Memory B cell (primary cell): ENCODE results near the gene TEPSIN.

Source experiments
- ATAC-seq: fragments of 150-1000 bp; cut with Tn5 transposase; 2 replicates; pipeline ENCODE4 v1.10.0; 2021; ENCODE audit warnings: low read depth, mild to moderate bottlenecking, moderate library complexity
- DNase-seq, 2 donors: peaks; one replicate each; pipeline ENCODE4 v3.0.0; 2022; ENCODE audit warnings: low spot score in 2 of 2
- H3K27ac Mint-ChIP-seq: one replicate; pipeline ENCODE4 v1.8.0; 2022; ENCODE audit warnings: mild to moderate bottlenecking, moderate library complexity, mixed read lengths
- H3K27me3 Mint-ChIP-seq: one replicate; pipeline ENCODE4 v1.8.0; 2022; ENCODE audit warnings: mixed read lengths
- H3K36me3 Mint-ChIP-seq: one replicate; pipeline ENCODE4 v1.8.0; 2022; ENCODE audit warnings: mild to moderate bottlenecking, mixed read lengths
- H3K4me1 Mint-ChIP-seq: one replicate; pipeline ENCODE4 v1.8.0; 2022; ENCODE audit warnings: mixed read lengths
- H3K4me3 Mint-ChIP-seq: one replicate; pipeline ENCODE4 v1.8.0; 2022; ENCODE audit warnings: mild to moderate bottlenecking, moderate library complexity, mixed read lengths
- H3K9me3 Mint-ChIP-seq: one replicate; pipeline ENCODE4 v1.8.0; 2022; ENCODE audit warnings: mixed read lengths

Gene TEPSIN

DNA sequence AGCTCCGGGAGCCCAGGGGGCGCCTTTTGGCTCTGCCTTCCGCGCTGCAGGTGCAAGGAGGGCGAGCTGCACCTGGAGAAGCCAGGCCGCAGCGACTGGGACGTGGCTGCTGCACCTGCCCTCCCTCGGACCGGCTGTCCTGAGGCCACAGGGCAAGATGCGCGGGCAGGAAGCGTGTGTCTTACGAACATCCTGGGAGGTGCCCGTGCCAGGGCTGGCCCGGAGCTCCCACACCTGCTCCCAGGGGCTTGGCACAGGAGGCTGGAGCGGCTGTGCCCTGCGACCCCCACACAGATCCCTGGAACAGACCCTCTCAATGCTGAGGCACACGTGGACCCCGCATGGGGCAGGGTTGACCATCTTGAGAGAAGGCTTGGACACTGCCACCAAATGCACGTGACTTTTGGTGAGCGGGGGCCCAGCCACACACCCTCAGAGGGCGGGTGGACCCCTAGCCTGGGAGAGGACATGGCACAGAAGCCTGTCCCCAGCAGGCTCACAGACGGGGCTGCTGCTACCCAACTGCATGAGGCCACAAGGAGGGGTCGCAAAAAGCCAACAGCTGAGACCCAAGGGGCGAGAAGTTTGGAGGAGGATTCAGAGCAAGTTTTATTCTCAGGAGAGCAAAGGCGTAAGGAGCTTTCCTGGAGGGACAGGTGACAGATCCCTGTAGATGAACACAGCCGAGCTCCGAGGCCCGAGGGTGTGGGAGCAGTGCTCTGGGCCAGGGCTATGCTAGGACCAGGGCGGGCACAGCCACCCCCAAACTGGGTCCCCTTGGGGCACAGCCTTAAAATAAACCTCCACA is 11.6 kb upstream of the TEPSIN start:
- H3K27ac Mint-ChIP-seq, result no peak overlapping the region
- peaks cover 10% of the 10 kb centered on the region for H3K36me3 Mint-ChIP-seq
- no peak overlapping the region for H3K4me3 Mint-ChIP-seq
- no peak for DNase-seq
- no peaks in the 10 kb centered on the region for H3K9me3 Mint-ChIP-seq
- no peaks in the 10 kb centered on the region for H3K27me3 Mint-ChIP-seq
- no peak for ATAC-seq
- H3K4me1 Mint-ChIP-seq, result peaks cover 12% of the 10 kb centered on the region

DNA sequence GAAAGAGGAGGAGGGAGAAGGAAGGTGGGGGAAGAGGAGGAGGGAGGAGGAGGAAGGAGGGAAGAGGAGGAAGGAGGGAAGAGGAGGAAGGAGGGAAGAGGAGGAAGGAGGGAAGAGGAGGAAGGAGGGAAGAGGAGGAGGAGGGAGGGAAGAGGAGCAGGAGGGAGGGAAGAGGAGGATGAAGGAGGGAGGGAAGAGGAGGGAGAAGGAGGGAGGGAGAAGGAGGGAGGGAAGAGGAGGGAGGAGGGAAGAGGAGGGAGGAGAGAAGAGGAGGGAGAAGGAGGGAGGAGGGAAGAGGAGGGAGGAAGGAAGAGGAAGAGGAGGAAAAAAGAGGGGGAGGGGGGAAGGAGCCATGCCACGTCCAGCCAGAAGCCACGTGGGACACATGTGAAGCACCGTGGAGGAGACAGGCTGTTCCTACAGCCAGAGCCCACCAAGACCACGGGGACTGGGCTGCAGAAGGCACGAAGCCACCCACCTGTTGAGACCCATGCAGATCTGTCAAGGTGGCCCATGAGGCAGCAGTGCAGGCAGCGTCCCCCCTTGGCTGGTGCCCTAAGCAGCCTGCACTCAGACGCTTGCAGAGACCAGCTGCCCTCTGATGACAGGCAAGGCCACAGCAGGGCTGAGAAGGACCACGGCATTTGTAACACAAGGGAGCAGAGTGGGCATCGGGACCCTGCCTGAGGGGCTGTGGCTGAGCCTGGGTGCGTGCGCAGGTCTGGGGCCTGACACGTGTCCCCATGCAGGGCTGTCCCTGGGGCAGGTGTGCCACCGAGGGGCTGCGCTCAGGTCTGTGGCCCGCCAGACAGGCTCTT is 10.6 kb upstream of the TEPSIN start:
- ATAC-seq (no peak), DNase-seq (no peak)
- peaks cover 19% of the 10 kb centered on the region for H3K4me1 Mint-ChIP-seq
- no peaks in the 10 kb centered on the region for H3K9me3 Mint-ChIP-seq
- H3K27ac Mint-ChIP-seq, result no peak overlapping the region
- H3K27me3 Mint-ChIP-seq, result no peaks in the 10 kb centered on the region
- no peak overlapping the region for H3K4me3 Mint-ChIP-seq
- peaks cover 10% of the 10 kb centered on the region for H3K36me3 Mint-ChIP-seq

DNA sequence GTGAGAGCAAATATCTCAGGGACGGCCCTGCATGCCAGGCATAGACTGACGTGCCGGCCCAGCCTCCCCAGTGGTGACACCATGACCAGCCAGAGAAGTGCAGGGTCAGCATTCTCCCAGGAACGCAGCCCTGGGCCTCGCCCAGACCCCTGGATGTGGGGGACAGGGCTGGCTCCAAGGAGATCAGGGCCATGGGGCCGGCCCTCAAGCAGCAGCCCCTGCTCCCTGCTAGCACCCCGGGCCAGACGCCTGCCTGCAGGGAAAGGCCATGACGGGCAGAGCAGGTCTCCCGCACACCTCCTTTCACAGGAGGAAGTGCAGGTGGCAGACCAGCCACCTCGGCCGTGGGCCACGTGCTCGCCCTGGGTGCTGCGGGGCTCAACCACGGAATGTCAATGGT is 9.8 kb upstream of the TEPSIN start:
- H3K4me1 Mint-ChIP-seq, result peaks cover 15% of the 10 kb centered on the region
- ATAC-seq (no peak), DNase-seq (no peak)
- no peak overlapping the region for H3K4me3 Mint-ChIP-seq
- H3K27ac Mint-ChIP-seq, result peak overlapping the region; percentile 38
- peaks cover 8% of the 10 kb centered on the region for H3K36me3 Mint-ChIP-seq
- H3K27me3 Mint-ChIP-seq, result no peaks in the 10 kb centered on the region
- H3K9me3 Mint-ChIP-seq, result no peaks in the 10 kb centered on the region

DNA sequence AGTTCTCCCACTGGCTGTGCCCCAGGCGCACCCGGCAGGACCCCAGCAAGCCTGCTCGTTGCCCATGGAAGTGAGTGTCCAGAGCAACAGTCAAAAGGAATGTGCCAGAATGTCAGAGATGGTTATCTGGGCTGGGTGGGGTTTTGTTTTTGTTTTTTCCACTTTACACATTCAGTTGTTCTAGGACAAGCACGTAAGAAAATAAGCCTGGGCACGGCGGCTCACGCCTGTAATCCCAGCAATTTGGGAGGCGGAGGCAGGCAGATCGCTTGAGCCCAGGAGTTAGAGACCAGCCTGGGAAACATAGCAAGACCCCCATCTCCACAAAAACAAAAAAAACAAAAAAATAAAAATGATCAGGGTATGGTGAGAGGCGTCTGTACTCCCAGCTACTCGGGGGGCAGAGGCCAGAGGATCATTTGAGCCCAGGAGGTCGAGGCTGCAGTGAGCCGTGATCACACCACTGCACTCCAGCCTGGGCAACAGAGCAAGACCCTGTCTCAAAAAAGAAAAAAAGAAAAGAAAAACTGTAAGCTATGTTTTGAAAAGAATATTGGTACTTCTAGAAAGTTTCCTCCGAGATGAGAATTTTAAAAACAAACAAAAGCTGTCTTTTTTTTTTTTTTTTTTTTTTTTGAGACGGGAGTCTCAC is 8.6 kb upstream of the TEPSIN start:
- Mint-ChIP-seq H3K4me1 (peaks cover 9% of the 10 kb centered on the region), H3K36me3 (peaks cover 1% of the 10 kb centered on the region), H3K27me3 (no peaks in the 10 kb centered on the region), H3K9me3 (no peaks in the 10 kb centered on the region), H3K27ac (no peak overlapping the region), H3K4me3 (no peak overlapping the region)
- DNase-seq, result no peak
- ATAC-seq, result no peak

DNA sequence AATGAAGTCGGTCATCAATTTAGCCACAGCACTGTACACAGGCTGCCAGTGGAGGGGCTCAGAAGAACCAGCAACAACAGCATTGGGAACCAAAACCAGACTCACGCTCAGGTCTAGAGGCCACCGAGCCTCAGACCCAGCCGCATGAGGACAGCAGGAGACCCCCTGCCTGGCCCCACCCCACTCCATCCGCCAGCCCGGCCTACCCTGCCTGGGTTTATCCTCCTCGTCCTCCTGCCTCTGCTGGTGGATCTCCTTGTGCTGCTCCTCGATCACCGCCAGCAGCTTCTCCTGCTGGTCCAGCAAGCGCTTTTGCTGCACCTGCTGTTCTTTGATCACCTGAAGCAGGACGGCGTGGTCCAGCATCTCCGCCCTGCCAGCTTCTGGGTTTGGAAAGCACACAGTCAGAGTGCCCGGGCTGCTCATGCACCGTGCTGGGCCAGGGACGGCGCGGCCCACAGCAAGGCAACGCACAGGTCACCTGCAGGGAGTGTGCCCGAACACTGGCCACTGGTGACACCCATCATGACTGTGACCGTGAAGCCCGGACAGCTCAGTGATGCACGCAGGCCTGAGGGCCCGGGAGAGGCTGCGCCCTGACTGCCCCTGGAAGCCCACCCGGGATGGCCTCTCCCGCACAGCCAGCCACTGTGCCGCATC is 8.0 kb upstream of the TEPSIN start:
- H3K4me3 Mint-ChIP-seq, result no peak overlapping the region
- H3K36me3 Mint-ChIP-seq, result no peaks in the 10 kb centered on the region
- no peak for ATAC-seq
- H3K27me3 Mint-ChIP-seq, result no peaks in the 10 kb centered on the region
- H3K4me1 Mint-ChIP-seq, result peaks cover 10% of the 10 kb centered on the region
- no peak for DNase-seq
- no peak overlapping the region for H3K27ac Mint-ChIP-seq
- H3K9me3 Mint-ChIP-seq, result no peaks in the 10 kb centered on the region

DNA sequence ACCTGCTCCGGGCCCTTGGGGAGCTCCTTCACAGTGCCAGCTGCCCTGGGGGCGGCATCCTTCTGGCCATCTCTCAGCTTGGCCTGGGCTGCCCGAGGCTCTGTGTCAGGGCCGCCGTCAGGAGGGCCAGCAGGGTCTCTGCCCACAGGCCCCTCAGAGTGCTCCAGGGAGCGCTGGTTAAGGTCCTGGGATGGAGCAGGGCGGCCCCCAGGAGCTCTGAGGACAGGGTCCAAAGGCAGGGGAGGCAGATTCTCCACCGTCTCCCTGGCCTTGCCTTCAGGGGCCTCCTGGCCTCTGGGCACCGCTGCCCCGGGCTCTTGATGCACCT is 7.5 kb upstream of the TEPSIN start:
- DNase-seq (no peak), ATAC-seq (no peak)
- no peak overlapping the region for H3K4me3 Mint-ChIP-seq
- H3K27ac Mint-ChIP-seq, result no peak overlapping the region
- H3K4me1 Mint-ChIP-seq, result peaks cover 10% of the 10 kb centered on the region
- no peaks in the 10 kb centered on the region for H3K27me3 Mint-ChIP-seq
- H3K36me3 Mint-ChIP-seq, result no peaks in the 10 kb centered on the region
- H3K9me3 Mint-ChIP-seq, result no peaks in the 10 kb centered on the region

DNA sequence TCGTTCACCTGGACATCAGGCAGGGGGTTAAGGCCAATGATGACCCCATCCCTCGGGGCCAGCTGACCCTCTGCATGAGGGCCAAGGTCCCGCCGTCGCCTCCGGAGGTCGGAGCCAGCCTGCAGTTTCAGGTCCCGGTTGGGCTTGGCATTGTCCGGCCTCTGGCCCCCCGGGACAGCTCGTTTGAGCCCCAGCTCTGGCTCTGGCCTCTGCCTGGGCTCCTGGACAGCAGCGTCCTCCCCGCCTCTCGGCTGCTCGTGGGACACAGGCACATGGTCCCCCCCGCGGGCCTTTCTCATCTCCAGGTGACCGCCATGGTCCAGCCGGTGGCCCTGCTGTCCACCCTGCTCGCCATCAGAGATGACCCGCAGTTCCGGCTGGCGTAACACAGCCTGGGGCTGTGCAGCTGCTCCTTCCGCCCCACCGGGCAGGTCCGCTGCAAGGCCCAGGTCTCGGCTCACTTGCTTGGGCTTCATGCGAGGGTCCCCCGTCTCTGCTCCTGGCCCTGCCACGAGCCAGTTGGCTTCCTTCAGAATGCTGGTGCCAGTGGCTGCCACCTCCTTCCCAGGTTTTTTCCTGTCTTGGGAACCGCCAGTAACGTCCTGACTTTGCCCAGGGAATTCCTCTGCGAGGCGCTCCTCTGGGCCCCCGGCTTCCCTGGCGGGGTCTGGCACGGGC is 6.9 kb upstream of the TEPSIN start:
- no peaks in the 10 kb centered on the region for H3K36me3 Mint-ChIP-seq

GRCh38 chr17:81245024-81245664 is 6.3 kb upstream of the TEPSIN start:
- peaks cover 13% of the 10 kb centered on the region for H3K4me1 Mint-ChIP-seq
- no peaks in the 10 kb centered on the region for H3K9me3 Mint-ChIP-seq
- no peaks in the 10 kb centered on the region for H3K27me3 Mint-ChIP-seq
- no peak overlapping the region for H3K4me3 Mint-ChIP-seq
- H3K27ac Mint-ChIP-seq, result no peak overlapping the region
- ATAC-seq, result no peak
- no peaks in the 10 kb centered on the region for H3K36me3 Mint-ChIP-seq
- DNase-seq, result no peak

More for the DNA sequence above, 6.9 kb upstream of the TEPSIN start:
- Mint-ChIP-seq H3K27ac (no peak overlapping the region), H3K4me1 (peaks cover 12% of the 10 kb centered on the region), H3K27me3 (no peaks in the 10 kb centered on the region), H3K9me3 (no peaks in the 10 kb centered on the region), H3K4me3 (no peak overlapping the region)
- DNase-seq (no peak), ATAC-seq (no peak)

- peaks cover 16% of the 10 kb centered on the region for H3K4me1 Mint-ChIP-seq
- DNase-seq, result no peak
- H3K9me3 Mint-ChIP-seq, result no peaks in the 10 kb centered on the region
- peak; percentile 30 for ATAC-seq
- H3K36me3 Mint-ChIP-seq, result no peaks in the 10 kb centered on the region
- H3K27ac Mint-ChIP-seq, result no peak overlapping the region
- no peaks in the 10 kb centered on the region for H3K27me3 Mint-ChIP-seq
- no peak overlapping the region for H3K4me3 Mint-ChIP-seq
Observed at GRCh38 chr17:81244358-81245023, 5.6 kb upstream of the TEPSIN start.

- Mint-ChIP-seq H3K4me1 (peaks cover 16% of the 10 kb centered on the region), H3K27me3 (no peaks in the 10 kb centered on the region), H3K9me3 (no peaks in the 10 kb centered on the region), H3K4me3 (no peak overlapping the region), H3K36me3 (no peaks in the 10 kb centered on the region), H3K27ac (no peak overlapping the region)
- ATAC-seq (no peak), DNase-seq (no peak)
Observed at GRCh38 chr17:81243333-81243664, 4.4 kb upstream of the TEPSIN start.

GRCh38 chr17:81242421-81243332 is 3.8 kb upstream of the TEPSIN start:
- Mint-ChIP-seq H3K27ac (no peak overlapping the region), H3K4me1 (peaks cover 20% of the 10 kb centered on the region), H3K36me3 (no peaks in the 10 kb centered on the region), H3K4me3 (no peak overlapping the region), H3K27me3 (no peaks in the 10 kb centered on the region), H3K9me3 (no peaks in the 10 kb centered on the region)
- no peak for ATAC-seq
- DNase-seq, result no peak
